HG02678 (cell line): ENCODE measurements around the gene EPB41L1.

Experiments
- ATAC-seq: cut with Tn5 transposase; IDR thresholded peaks from one replicate; pipeline ENCODE4 v1.9.1; 2021; ENCODE audit warnings: mild to moderate bottlenecking, moderate library complexity; ENCODE audit not compliant: unreplicated experiment

EPB41L1 gene

DNA sequence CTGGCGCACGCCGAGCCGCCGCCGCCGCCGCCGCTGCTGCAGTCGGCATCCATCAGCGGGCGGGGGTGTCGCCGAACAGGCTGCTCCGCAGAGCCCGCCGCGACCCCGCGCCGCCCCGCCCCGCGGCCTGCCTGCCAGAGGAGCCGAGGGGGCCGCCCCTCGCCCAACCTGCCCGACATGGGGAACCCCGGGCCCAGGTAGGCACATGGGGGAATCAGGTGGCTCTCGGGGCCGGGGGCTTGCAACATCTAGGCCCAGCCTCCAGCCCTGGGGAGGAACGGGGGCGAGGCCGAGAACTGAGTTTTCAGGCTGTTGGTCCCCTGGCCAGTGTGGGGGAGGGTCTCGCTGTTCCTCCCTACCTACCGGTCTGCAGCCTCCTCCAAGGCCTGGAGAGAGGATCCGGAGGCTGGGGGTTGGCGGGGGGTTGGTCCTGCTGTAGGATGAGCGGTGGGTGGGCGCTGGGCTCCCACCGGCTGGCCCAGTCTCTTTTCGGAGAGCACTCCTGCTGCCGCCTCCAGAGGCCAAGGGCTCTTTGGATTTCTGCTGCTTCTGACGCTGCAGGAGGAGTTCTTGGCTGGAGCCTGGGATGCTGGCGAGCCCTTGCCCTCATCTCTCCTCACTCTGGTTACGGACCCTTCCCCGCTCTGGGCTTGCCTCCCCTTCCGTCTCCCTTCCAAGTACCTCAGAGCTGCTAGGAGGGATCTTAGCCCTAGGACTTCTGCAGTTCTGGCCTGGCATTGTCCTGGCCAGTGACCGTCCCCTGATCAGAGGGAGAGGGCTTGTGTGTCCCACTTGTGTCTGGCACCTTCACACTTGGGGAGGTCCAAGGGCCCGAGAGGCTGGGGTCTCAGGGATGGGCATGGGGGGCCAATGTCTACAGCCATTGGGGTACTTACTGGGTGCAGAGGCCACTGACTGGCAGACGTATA is at the start of gene EPB41L1:
Gene EPB41L1, plus strand, starts transcription at position 41 of the 929 bp plus-strand sequence. CDS start 19,038 bp downstream, outside the sequence.
- ATAC-seq, result no peak

DNA sequence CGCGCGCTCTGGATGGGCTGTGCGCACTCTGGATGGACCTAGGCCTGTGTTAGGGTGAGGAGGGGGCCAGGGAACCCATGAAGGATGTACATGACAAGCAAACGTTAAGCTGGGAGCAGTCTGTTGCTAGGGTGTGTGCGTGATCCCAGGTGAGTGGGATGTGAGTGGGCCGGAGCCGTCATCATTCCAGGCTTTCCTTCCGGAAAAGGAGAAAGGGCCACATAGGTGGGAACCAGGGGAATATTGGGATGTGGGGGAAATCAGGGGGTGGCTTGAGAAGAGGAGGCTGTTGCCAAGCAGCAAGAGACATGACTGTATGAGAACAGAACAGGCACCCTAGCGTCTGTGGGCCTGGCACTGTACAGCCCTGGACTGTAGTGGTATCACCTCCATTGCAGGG is 49.7 kb upstream of the EPB41L1 start:
- no peak for ATAC-seq

DNA sequence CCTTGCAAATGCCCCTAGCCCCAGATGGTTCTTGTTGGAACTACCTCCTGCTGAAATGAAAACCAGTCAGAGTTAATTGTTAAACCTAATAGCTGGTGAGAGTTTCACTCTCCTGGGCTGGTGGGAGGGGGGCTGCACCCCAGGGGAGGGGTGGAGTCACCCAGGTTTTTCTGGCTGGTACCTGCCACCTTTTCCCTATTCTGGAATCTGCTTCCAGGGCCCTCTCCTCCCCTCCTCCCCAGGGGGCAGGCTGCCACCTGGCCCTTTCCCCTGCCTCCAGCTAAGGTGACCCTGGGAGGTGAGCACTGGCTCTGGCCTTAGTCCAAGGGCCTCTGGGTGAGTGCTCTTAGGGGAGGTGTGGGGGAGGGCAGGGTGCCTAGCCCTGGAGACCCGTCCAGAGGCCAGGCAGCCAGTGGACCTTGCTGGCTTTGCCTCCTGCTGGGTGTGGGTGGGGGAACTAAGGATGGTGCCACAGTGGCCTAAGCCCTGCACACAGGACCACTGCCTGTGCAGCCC is 48.8 kb upstream of the EPB41L1 start:
- no peak for ATAC-seq

DNA sequence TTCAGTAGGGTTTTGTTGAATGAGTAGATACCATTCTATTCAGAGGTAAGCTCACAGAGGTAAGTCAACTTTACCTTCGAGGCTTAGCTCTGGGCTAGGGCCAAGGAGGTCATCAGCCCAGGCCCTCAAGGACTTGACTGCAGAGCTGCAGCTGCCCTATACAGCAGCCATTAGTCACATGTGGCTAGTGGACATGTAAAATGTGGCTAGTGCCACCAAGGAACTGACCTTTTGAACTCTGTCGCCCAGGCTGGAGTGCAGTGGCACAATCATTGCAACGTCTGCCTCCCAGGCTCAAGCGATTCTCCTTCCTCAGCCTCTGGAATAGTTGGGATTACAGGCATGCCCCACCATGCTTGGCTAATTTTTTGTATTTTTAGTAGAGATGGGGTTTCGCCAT is 47.9 kb upstream of the EPB41L1 start:
- ATAC-seq, result no peak

DNA sequence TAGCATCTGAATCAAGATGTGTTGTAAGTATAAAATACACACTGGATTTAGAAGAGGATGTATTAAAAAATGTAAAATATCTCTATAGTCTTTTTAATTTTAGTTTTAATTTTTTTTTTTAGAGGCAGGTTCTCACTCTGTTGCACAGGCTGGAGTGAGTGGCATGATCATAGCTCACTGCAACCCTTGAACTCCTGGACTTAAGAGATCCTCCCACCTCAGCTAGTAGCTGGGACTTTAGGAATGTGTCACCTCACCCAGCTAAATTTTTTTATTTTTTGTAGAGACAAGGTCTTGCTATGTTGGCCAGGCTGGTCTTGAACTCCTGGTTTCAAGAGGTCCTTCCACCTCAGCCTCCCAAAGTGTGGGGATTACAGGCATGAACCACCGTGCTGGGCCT is 46.7 kb upstream of the EPB41L1 start:
- ATAC-seq, result no peak

DNA sequence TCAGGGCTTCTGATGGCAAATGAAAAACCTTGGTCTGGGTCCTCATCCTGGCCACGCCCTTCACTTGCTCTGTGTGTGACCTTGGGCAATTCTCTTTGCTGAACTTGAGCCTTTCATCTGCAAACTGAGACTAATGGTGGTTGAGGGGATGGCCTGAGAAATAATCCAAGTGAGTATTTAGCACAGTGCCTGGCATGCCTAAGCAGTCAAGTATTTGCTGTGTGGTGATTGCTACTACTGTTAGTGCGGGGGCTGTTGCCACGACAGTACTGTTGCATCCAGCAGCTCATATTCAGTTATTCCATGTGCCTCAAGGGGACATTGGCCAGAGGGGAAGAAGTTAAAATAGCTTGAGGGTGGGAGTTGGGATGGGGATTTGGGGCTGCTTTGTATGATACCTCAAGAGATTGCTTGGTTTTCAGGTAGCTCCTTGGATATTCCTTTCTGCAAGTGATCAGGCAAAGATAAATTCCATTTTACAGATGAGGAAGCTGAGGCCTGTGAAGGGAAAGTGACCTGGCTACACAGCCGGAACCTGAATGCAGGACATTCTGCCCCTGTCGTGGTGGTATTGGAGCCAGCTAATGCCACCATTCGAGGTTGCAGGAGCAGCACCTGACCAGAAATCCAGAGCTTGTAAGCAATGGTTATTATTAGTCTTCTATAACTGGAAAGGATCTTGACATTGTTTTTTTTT is 45.1 kb upstream of the EPB41L1 start:
- no peak for ATAC-seq

DNA sequence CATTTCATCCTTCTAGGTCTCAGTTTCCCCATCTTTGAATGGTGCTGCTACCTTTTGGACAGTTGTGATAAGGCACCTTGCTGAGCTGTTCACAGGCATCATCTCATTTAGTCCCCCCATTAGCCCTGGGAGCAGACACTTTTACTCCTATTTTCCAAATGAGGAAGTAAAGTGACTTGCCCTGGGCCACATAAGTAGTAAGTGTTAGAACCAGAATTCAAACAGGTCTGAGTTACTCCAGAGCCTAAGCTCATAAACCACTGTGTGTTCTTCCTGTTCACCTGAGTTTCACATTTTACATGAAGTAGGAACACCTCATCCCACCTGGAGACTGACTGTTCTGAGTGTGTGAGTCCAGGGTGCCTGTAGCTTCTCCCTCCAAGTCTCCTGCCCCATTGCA is 43.5 kb upstream of the EPB41L1 start:
- no peak for ATAC-seq

DNA sequence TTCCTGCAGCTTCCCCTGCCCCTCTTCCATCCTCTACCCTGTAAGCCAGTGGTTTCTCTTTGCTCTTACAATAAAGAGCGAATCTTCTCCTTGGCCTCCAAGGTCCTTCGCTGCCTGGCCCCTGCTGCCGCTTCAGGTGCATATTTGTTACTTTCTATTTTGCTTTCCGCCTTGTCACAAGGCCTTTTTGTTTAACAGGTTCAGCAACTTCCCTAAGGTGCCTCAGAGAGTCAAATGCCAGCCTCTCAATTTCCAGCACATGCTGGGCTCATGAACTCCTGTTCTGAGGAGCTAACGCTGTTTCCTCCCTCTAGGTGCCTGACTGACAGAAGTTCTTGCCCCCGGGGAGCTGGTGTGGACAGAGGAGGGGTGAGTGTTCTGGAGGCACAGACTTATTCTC is 42.4 kb upstream of the EPB41L1 start:
- ATAC-seq, result no peak

DNA sequence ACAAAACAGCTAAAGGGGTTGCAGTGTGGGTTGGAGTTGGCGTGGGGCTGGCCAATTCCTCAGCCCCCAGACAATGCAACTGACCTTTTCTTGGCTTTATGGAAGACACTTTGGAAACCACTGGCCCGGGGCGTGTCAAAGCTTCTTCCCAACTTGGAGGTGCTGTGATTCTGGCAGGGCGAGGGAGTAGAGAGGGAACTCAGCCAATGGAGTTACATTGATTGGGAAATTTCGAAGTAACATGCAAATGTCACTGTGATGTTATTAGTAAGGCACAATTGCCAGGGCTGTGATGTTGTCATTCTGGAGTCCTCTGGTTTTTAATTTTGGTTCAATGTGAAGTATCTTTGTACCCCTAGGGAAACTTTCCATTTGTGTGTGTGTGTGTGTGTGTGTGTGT is 41.5 kb upstream of the EPB41L1 start:
- ATAC-seq, result no peak

DNA sequence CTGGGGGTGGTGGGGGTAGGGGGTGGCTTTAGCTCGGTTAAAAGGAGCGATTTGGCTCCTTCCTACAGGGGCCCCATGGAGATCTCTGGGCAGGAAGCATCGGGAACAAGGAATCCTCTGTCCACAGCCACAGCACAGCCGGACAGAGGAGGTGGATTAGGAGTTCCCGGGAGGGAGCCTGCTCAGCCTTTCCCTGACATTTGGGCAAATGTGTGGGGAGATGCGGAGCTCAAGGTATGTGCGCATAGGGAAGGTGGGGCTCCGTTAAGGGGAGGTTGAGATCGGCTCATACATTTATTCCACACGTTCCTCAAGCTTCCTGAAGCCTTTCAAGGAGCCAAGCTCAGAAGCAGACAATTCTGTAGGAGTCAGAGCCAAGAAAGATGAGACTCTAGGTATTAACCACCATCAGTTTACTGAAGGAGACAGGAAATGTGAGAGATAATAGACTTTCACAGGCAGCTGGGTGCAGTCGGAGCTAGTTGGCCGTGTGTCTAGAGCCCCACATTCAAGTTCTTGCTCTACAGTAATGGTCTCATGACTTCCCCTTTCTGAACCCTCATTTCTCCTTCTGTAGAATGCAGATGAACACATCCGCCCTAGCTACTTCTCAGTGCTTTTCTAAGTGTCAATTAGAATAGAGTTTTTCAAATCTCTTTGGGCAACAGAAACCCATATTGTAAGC is 40.8 kb upstream of the EPB41L1 start:
- ATAC-seq, result no peak

DNA sequence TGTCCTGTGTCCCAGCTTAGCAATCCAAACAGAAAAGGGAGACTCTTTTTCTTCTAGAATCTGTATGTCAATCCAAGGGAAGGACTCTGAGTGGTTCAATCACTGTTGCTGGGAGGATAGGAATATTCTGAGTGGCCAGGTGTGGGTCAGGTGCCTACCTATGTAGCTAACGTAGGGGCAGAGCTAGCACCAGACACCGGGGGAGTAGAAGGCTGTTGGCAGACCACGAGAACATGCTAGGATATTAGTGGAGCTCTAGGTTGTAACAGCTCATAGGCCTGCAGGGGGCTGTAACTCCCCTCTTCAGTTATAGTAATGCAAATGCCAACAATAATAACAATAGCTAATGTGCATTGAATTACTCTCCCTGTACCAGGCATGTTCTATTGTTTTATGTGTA is 39.8 kb upstream of the EPB41L1 start:
- ATAC-seq, result no peak

DNA sequence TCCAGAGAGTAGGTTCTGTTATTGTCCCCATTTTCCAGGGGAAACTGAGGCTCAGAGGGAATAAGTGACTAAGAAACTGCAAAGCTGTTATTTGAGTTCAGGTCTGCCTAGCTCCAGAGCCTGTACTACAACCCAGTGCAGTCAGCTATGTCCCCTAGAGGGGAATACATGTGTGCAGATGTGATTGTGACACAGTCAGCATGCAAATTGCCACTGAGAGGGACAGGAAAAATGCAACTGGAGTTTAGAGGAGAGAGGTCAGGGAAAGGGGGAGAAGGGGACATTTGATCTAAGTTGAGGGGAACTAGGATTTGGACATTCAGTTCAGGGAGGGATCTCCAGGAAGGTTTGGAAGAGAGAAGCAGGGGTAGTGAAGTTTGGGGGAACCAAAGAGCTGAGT is 38.6 kb upstream of the EPB41L1 start:
- no peak for ATAC-seq

DNA sequence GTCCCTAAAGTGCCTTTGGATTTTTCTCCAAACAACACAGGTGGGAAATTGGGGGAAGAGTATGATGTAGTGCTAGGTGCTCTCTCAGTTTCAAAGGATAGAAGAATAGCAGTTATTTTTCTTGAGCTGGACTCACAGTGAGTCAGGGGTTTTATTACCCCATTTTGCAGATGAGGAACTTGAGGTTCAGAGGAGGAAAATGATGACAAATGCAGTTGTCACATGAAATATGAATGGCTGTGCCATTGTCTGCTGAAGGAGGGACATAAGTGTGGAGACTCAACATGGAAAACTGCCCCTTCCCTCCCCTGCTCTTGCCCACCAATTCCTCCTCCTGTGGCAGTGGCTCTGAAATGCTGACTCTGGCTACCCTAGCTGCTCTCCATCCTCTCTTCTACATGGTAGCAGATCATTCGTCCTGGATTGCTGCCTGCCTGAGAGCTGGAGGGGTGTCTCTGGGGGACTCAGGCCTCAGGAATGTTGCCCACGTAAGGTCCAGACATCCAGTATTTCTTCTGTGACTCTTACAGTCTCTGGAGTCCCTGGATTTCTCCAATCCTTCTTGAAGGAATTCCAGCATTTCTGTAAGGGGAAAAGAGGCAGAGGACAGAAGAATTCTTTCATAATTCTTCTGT is 37.6 kb upstream of the EPB41L1 start:
- ATAC-seq, result no peak

DNA sequence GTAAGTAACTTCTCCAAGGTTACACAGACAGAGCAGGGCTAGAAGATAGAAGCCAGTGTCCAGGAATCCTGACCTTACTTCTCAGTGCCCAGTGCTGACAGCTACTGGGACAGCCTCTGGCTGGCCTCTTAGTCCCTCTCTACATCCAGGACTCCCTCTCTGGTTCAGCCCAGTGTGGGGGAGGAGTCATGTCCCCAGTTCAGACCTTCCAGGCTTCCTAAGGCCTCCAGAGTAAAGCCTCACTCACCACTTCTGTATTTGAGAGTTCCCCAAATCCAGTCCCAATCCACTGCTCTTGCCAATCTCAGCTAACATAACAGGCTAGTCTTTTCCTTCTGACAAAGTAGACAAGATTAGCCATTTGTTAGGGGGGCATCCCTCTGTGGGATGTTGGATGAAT is 36.9 kb upstream of the EPB41L1 start:
- no peak for ATAC-seq

DNA sequence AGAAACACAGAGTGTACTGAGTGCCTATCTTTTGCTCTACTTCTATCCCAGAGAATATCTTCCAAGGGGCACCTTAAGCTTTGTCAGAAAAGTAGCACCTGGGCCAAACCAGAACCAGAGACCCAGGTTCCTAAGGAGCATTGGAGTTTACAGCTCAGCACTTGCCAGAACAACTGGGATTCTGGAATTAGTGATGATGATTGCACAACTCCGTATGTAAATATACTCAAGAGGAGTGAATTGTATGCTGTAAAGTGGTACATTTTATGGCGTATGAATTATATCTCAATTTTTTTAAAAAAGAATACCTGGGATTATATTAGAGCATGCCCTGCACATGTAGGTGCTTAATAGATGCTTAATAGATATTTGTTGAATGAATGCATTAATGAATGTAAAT is 36.2 kb upstream of the EPB41L1 start:
- ATAC-seq, result no peak

DNA sequence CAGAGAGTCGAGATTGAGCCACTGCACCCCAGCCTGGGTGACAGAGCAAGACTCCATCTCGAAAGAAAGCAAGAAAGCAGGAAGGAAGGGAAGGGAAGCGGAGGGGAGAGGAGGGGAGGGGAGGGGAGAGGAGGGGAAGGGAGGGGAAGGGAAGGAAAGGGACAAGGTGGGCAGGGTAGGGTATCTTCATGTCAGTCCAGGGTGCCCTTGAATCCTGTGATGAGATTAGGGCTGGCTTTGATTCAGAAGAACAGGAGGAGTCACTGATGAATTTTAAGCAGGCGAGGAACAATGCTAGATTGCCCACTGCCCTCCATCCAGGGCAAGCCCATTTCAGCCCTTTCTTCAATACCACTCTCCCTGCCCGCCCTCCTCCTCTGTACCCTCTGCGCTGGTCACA is 35.0 kb upstream of the EPB41L1 start:
- no peak for ATAC-seq

DNA sequence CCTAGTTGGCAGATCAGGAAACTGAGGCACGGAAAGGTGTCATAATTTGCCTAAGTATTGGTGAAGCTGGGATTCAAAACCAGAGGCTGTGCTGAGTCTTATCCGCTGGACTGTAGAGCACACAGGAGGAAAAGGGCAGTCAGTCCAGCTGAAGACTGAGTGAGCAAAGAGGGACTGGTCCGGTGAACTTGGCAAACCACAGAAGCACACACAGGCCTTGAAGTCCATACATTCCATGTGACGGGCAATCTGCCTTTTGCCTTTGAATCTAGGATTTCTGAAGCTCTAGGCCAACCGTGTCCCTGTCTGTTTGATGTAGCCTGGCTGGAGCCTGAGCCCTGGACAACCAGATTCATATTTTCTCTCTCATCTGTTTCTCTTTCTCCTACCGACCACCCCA is 34.3 kb upstream of the EPB41L1 start:
- ATAC-seq, result no peak

DNA sequence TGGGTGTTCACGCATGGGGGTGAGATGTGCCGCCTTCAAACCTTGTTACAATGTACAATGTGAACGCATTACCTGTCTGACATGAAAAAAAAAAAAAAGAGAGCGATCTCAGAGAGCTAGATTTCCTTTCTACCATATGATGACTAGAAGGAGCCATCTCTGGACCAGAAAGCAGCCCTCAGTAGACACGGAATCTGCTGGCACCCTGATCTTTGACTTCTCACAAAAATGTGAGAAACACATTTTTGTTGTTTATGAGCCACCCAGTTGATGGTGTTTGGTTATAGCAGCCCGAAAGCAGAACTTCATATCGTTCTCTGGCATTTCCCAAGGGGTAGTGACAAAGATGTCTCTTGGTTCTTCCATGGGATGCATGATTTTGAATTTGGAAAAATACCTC is 33.5 kb upstream of the EPB41L1 start:
- ATAC-seq, result no peak

DNA sequence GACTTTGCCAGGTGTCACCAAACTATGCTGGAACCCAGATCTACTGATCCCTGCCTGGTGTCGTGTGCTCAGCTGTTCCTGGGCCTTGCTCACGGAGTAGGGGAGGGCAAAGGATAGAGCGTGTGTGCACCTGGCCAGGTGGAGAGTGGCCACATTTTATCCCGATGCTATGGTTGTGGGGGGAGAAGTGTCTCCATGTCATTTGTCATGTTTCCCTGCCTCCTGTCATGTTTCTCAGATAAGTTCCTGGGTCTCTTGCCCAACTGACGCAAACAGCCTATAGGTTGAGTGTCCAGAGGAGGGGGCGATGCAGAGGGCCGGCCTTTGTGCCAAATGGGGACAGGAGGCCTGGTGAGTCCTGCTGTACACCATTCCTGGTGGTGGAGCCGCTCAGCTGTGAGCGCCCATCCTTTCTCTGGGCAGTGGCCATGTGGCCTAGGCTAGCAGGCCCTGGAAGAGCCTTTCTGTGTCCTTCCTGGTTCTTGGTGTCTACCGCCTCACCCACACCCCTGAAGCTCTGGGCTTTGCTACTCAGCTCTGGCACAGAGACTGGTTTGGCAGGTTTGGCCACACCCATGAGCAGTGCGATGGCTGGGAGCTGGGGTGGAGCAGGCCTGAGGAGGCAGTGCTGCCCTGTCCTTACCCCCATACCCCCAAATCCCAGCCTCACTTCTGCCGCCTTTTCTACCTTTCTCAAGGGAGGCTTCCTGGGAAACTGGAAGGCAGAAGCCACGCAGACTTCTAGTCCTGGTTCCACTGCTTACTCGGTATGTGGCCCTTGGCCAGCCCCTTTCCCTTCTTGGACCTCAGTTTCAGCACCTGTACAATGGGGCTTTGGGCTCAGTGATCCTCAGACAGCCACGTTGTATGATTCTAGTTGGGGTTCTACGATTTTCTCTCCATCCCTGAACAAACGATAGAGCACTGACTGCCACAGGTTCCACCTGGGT is 32.3 kb upstream of the EPB41L1 start:
- ATAC-seq, result no peak

DNA sequence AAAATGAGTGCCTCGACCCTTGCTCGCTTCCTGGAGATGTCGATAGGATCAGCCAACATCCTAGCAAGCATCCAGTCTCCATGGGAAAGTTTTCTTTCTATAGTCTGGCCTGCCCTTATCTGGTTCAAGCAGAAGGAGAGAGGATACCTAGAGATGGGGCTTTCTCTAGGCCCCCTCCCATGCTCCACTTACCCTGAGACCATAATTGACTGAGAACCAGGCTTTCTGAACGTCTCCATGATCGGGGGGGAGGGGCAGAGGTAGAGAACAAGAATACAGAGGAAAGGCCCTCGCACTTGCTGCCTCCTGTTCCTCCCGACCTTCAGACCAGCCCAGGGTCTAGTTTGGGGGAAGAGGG is 31.6 kb upstream of the EPB41L1 start:
- no peak for ATAC-seq
